PC-9 (cell line): Measurements from ENCODE around the gene CHD8. TPM values are rescaled to one million over a fixed set of nuclear protein-coding genes. Genes with fewer than 3 reads are reported as not detected.

Experiments used
- BruUV-seq: library from RNA; stranded (reverse); fragments of 400-500 nt; replicated peaks from 2 replicates; lab custom pipeline; 2021; lab: Mats Ljungman, UMichigan
- CTCF ChIA-PET: fragments of 300-600 bp; sonication (Branson Sonifier 250); formaldehyde crosslinking; loops from one replicate; lab custom pipeline; 2022; ENCODE audit warnings: antibody characterized with exemption; lab: Charles Lee
- POLR2A ChIA-PET: fragments of 300-600 bp; sonication (Branson Sonifier 250); formaldehyde crosslinking; loops from one replicate; lab custom pipeline; 2022; ENCODE audit warnings: antibody characterized with exemption; ENCODE audit not compliant: unreplicated experiment; lab: Charles Lee
- DNase-seq, 2 experiments: peaks; one replicate each; pipeline versions ENCODE4 v3.0.0 to v3.0.0-alpha.2; 2015 to 2022; ENCODE audit warnings: mixed read lengths in 1 of 2
- H2AFZ ChIP-seq: fragments of 200-600 bp; sonication (generic); 2 replicates; pipeline ENCODE4 v1.8.1; 2017; ENCODE audit warnings: antibody characterized with exemption
- H3F3A ChIP-seq: fragments of 200-600 bp; sonication (generic); 2 replicates; pipeline ENCODE4 v1.8.1; 2017; ENCODE audit warnings: antibody characterized with exemption, mild to moderate bottlenecking, low read depth; ENCODE audit not compliant: insufficient read depth
- H3K27ac ChIP-seq: fragments of 200-600 bp; sonication (generic); 2 replicates; pipeline ENCODE4 v1.6.1; 2016; ENCODE audit warnings: mixed run types
- H3K27me3 ChIP-seq: fragments of 200-600 bp; sonication (generic); 2 replicates; pipeline ENCODE4 v1.6.1; 2016; ENCODE audit warnings: low read depth, mixed run types; ENCODE audit not compliant: insufficient read depth
- H3K36me3 ChIP-seq: fragments of 200-600 bp; sonication (generic); 2 replicates; pipeline ENCODE4 v1.6.1; 2016; ENCODE audit warnings: low read depth, mixed run types
- H3K4me1 ChIP-seq: fragments of 200-600 bp; sonication (generic); replicated peaks from 2 replicates; pipeline ENCODE4 v1.6.1; 2016; ENCODE audit warnings: mixed run types; ENCODE audit not compliant: insufficient read depth
- H3K4me2 ChIP-seq: fragments of 200-600 bp; sonication (generic); 2 replicates; pipeline ENCODE4 v1.6.1; 2017; ENCODE audit warnings: mixed run types
- H3K4me3 ChIP-seq: fragments of 200-600 bp; sonication (generic); 2 replicates; pipeline ENCODE4 v1.6.1; 2016; ENCODE audit warnings: mixed run types
- H3K79me2 ChIP-seq: fragments of 200-600 bp; sonication (generic); 2 replicates; pipeline ENCODE4 v1.6.1; 2017; ENCODE audit warnings: low read depth, mixed run types
- H3K9me2 ChIP-seq: fragments of 200-600 bp; sonication (generic); 2 replicates; pipeline ENCODE4 v1.8.1; 2017; ENCODE audit warnings: mild to moderate bottlenecking; ENCODE audit not compliant: insufficient read depth
- H3K9me3 ChIP-seq: fragments of 200-600 bp; sonication (generic); 2 replicates; pipeline ENCODE4 v1.8.1; 2016; ENCODE audit warnings: low read depth; ENCODE audit not compliant: insufficient read depth
- H4K20me1 ChIP-seq: fragments of 200-600 bp; sonication (generic); 2 replicates; pipeline ENCODE4 v1.8.1; 2017; ENCODE audit not compliant: insufficient read depth
- EZH2 ChIP-seq: fragments of 200-600 bp; sonication (generic); IDR thresholded peaks from 2 replicates; pipeline ENCODE4 v1.8.0; 2017; ENCODE audit warnings: antibody characterized with exemption, low read depth
- intact Hi-C: fragments of 100-400 bp; cut with micrococcal nuclease; formaldehyde crosslinking; loops from one replicate; pipeline ENCODE4 v1.10.0; 2022; ENCODE audit not compliant: unreplicated experiment
- total RNA-seq: library from RNA; stranded (reverse); gene quantifications from 2 replicates; pipeline ENCODE4 v1.2.3, GENCODE V29; 2021
- TF ChIP-seq, protein P1 (sequence below): fragments of 200-600 bp; sonication (generic); conservative IDR thresholded peaks from 2 replicates; pipeline ENCODE4 v1.6.1; 2017; ENCODE audit warnings: mixed run types, antibody characterized with exemption, mild to moderate bottlenecking, moderate library complexity

The CHD8 gene
- total RNA-seq, 1 experiment from 2014 or later, result 57.3 TPM

DNA sequence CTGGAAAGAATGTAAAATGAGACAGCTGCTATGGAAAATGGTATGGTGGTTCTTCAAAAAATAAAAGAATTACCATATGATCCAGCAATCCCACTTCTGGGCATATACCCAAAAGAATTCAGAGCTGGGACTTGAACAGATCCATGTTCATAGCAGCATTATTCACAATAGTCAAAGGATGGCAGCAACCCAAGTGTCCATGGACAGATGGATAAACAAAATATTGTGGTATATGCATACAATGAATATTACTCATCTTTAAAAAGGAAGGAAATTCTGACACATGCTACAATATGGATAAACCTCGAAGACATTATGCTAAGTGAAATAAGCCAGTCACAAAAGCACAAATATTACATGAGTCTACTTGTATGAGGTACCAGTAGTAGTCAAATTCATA lies 11.7 kb upstream of the CHD8 start:
- no peaks in the 10 kb centered on the region for H3K27me3 ChIP-seq
- POLR2A ChIA-PET, result no interaction called here
- DNase-seq, result no peak
- no peaks in the 10 kb centered on the region for H3K9me3 ChIP-seq
- no peak overlapping the region for H3K4me2 ChIP-seq
- H3K4me3 ChIP-seq, result no peak overlapping the region
- no peaks in the 10 kb centered on the region for H3F3A ChIP-seq
- H3K27ac ChIP-seq, result no peak overlapping the region
- CTCF ChIA-PET, result no interaction called here
- H3K79me2 ChIP-seq, result no peaks in the 10 kb centered on the region
- TF ChIP-seq, protein P1, sequence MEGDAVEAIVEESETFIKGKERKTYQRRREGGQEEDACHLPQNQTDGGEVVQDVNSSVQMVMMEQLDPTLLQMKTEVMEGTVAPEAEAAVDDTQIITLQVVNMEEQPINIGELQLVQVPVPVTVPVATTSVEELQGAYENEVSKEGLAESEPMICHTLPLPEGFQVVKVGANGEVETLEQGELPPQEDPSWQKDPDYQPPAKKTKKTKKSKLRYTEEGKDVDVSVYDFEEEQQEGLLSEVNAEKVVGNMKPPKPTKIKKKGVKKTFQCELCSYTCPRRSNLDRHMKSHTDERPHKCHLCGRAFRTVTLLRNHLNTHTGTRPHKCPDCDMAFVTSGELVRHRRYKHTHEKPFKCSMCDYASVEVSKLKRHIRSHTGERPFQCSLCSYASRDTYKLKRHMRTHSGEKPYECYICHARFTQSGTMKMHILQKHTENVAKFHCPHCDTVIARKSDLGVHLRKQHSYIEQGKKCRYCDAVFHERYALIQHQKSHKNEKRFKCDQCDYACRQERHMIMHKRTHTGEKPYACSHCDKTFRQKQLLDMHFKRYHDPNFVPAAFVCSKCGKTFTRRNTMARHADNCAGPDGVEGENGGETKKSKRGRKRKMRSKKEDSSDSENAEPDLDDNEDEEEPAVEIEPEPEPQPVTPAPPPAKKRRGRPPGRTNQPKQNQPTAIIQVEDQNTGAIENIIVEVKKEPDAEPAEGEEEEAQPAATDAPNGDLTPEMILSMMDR, result no peak
- no peak for TF ChIP-seq EZH2
- intact Hi-C loops, result no loop called here
- no peaks in the 10 kb centered on the region for H4K20me1 ChIP-seq
- no peaks in the 10 kb centered on the region for H3K9me2 ChIP-seq
- H2AFZ ChIP-seq, result no peak overlapping the region
- no peaks in the 10 kb centered on the region for H3K36me3 ChIP-seq
- no peaks in the 10 kb centered on the region for H3K4me1 ChIP-seq
- BruUV-seq, result no TSS peak

DNA sequence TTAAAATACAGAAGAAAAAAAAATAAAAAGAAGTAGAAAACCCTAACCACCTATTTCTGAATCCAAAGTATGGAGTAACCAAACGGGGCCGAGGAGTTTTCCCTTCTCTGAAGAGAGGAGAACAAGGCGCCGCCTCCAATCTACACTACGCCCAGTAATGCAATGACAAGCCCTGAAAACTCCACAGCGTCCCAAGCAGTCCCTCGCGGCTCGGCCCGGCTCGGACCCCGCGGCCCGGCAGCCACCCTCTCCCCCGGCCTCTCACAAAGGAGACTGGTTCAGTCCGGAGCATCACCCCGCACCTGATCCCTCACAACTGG lies 371 bp downstream of the CHD8 start:
- BruUV-seq, result no TSS peak
- Histone ChIP-seq H3K79me2 (peaks cover 49% of the 10 kb centered on the region), H3K4me1 (no peaks in the 10 kb centered on the region; the same call in 1 of the 2 replicates), H3K27me3 (no peaks in the 10 kb centered on the region), H3K9me2 (no peaks in the 10 kb centered on the region), H3K36me3 (no peaks in the 10 kb centered on the region), H3F3A (0 out of 2 replicates have a peak, but pooled peaks cover 3% of the 10 kb centered on the region), H3K4me3 (peak overlapping the region; percentile 94), H2AFZ (peak overlapping the region; percentile 93), H3K27ac (peak overlapping the region; percentile 75), H3K4me2 (peak overlapping the region; percentile 99), H4K20me1 (no peaks in the 10 kb centered on the region), H3K9me3 (no peaks in the 10 kb centered on the region)
- intact Hi-C loops, result no loop called here
- TF ChIP-seq EZH2, result no peak
- TF ChIP-seq, protein P1, result no peak
- ChIA-PET POLR2A (interaction anchor here (0.6 to 1.1 kb wide), 6 partner anchors 10 to 279 kb away, joined by 4 to 11 read pairs (median 6); partner anchors contain the start of gene SALL2), CTCF (interaction anchor here (0.9 to 1.8 kb wide), 2 partner anchors 18 to 101 kb away, joined by 7 to 8 read pairs; no protein-coding TSS in a partner anchor)
- no peak for DNase-seq

DNA sequence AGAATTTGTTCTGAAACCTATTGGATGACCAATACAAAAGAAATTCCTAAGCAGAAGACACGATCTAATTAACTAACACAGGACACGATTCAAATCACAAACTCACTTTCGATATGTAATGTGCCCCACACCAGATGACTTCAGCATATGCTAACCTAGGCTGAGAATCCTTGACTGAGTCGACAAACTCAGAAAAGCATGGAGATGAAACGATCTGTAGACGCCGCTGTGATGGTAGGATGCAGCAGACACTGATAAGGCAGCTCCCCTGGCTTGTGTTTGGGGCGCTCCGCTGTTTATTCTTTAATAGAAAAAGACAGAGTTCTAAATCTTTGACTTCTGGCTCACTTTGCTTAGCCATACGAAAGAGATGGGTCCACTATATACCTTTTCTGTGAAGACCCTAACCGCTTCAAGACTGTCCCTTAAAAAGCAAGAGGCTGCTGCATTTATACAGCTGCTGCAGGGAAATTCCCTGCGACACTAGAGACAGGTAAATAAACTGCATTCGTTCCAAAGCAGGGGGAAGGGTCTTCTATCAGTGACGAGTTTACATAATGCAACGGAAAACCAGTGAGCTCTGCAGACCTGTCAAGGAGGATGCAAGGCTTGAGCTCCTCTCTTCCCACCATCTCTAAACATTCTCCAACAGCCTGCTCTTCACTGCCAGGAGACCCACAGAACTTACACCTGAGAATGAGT lies 929 bp downstream of the CHD8 start:
- no peak for DNase-seq
- Histone ChIP-seq H3K4me3 (peak overlapping the region; percentile 94), H3K4me1 (no peaks in the 10 kb centered on the region; the same call in 1 of the 2 replicates), H3F3A (0 out of 2 replicates have a peak, but pooled peaks cover 3% of the 10 kb centered on the region), H3K27ac (0 out of 2 replicates have a peak overlapping the region, but pooled peaks have one; percentile 75), H4K20me1 (no peaks in the 10 kb centered on the region), H3K27me3 (no peaks in the 10 kb centered on the region), H3K9me2 (no peaks in the 10 kb centered on the region), H3K9me3 (no peaks in the 10 kb centered on the region), H3K4me2 (peak overlapping the region; percentile 99), H3K36me3 (no peaks in the 10 kb centered on the region), H3K79me2 (peaks cover 55% of the 10 kb centered on the region), H2AFZ (peak overlapping the region; percentile 93)
- ChIA-PET POLR2A (interaction anchor here (0.6 to 0.8 kb wide), 3 partner anchors 71 to 735 kb away, joined by 3 to 5 read pairs (median 4); partner anchors contain the start of gene SALL2), CTCF (interaction anchor here (0.9 to 1.8 kb wide), 2 partner anchors 18 to 101 kb away, joined by 7 to 8 read pairs; no protein-coding TSS in a partner anchor)
- BruUV-seq, result TSS peak; percentile 37
- intact Hi-C loops, result no loop called here
- TF ChIP-seq EZH2, result no peak
- TF ChIP-seq, protein P1, result no peak
